GM23248 (cell line): Measurements from ENCODE around the gene MXD3.

Source experiments
- EZH2 ChIP-seq: fragments of 200-600 bp; sonication (generic); IDR thresholded peaks from 2 replicates; pipeline ENCODE4 v1.6.1; 2018; ENCODE audit warnings: antibody characterized with exemption, mild to moderate bottlenecking; ENCODE audit not compliant: insufficient read depth, poor library complexity, severe bottlenecking
- EZH2phosphoT487 ChIP-seq: fragments of 200-600 bp; sonication (generic); IDR thresholded peaks from 2 replicates; pipeline ENCODE4 v1.6.1; 2018; ENCODE audit warnings: antibody characterized with exemption, moderate library complexity, mild to moderate bottlenecking, low read depth; ENCODE audit not compliant: insufficient read depth

DNA sequence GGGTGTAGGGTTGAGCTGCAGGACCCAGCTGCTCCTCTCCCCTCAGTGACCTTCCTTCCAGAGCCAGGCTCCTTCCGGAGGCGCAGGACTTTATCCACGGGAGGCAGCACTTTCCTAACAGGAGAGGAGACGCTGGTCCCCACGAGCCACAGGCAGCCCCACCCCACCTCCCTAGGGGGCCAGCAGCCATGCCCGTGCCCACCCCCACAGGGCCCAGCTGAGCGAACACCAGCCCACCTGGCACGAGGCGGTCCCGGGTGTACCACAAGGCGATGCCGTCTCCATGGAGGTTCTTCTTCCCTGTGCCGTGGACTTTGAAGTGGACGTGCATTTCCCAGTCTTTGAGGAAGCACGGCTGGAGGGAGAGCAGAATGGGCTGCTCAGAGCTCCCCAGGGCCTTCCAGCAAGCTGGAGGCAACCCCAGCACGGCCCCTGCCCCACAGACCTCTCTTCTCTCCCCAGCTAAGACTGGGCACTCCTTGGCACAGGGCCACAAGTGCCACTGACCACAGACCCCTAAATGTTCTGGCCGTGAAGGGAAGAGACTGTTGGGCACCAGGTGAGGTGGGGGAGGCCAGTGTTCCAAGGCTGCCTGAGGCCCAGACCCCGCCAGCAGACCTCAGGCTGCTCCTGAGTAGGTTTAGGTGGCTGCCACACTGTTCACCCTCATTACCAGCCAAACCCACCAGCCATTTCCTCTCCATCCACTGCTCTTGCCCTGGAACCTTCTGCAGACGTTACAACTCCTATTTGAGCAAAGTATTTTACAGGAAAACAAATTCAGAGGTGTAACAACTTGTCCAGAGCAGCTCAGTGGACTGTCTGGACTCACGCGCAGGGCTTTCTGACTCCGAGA, 26.8 kb upstream of the MXD3 start:
- no peak for TF ChIP-seq EZH2
- no peak for TF ChIP-seq EZH2phosphoT487
